ENCODE data around the gene ADK.

DNA sequence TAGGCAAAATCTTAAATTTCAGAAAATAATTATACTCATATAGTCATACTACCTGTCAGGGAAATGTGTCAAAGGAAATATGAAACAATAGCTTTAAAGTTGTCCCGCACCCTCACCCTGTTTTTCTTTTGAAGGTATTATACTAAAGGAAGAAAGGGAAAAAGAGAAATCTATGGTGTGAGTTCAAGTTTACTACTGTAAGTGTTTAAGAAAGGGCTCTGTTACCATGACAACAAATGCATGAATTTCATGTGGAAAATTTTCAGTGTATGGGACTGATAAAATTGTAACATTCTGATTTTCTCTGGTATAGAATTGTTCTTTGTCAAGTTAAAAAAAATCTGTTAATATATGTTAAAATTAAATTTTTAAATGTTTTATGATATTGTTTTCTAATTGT, 229.8 kb downstream of the ADK start:
- TF ChIP-seq, protein P1, sequence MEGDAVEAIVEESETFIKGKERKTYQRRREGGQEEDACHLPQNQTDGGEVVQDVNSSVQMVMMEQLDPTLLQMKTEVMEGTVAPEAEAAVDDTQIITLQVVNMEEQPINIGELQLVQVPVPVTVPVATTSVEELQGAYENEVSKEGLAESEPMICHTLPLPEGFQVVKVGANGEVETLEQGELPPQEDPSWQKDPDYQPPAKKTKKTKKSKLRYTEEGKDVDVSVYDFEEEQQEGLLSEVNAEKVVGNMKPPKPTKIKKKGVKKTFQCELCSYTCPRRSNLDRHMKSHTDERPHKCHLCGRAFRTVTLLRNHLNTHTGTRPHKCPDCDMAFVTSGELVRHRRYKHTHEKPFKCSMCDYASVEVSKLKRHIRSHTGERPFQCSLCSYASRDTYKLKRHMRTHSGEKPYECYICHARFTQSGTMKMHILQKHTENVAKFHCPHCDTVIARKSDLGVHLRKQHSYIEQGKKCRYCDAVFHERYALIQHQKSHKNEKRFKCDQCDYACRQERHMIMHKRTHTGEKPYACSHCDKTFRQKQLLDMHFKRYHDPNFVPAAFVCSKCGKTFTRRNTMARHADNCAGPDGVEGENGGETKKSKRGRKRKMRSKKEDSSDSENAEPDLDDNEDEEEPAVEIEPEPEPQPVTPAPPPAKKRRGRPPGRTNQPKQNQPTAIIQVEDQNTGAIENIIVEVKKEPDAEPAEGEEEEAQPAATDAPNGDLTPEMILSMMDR (IDR thresholded peaks at IDR 0.05; ENCODE audit: extremely low read depth in 1 of 2, insufficient read depth in 1 of 2, low read depth in 1 of 2, low read length in 2 of 2): no peak
- no peak for TF ChIP-seq POLR2A (IDR thresholded peaks at IDR 0.05; ENCODE audit: low read depth, low read length)

Measured in endothelial cell of umbilical vein (primary cell).